HepG2 (cell line): ENCODE measurements around the gene BPHL. TPM values are rescaled to one million over a fixed set of nuclear protein-coding genes. Genes with fewer than 3 reads are reported as not detected.

Experiments used
- ARNT2 ChIP-seq: sonication (generic); formaldehyde crosslinking; IDR thresholded peaks from 2 replicates; pipeline ENCODE4 v1.8.0; 2022; ENCODE audit warnings: mild to moderate bottlenecking, low read depth, missing genetic modification reagents, moderate library complexity
- ATF1 ChIP-seq: IDR thresholded peaks from 2 replicates; pipeline ENCODE4 v1.6.1; 2016; ENCODE audit warnings: mild to moderate bottlenecking, control low read depth
- HNRNPH1 ChIP-seq: fragments of 200-400 bp; formaldehyde crosslinking; optimal IDR thresholded peaks from 2 replicates; pipeline ENCODE3; 2017; ENCODE audit warnings: mild to moderate bottlenecking, low read depth, low read length
- KDM5B ChIP-seq: sonication (generic); formaldehyde crosslinking; IDR thresholded peaks from 2 replicates; pipeline ENCODE4 v1.4.0; 2020; ENCODE audit warnings: missing genetic modification reagents, mild to moderate bottlenecking, borderline replicate concordance
- MED13 ChIP-seq: sonication (generic); formaldehyde crosslinking; IDR thresholded peaks from 2 replicates; pipeline ENCODE4 v1.5.0; 2020; ENCODE audit warnings: missing genetic modification reagents
- MYC ChIP-seq: sonication (generic); formaldehyde crosslinking; IDR thresholded peaks from 2 replicates; pipeline ENCODE4 v1.9.0; 2021; ENCODE audit warnings: missing genetic modification reagents, borderline replicate concordance
- RFX5 ChIP-seq: IDR thresholded peaks from 2 replicates; pipeline ENCODE4 v1.6.1; 2011; ENCODE audit warnings: low read depth, low read length, improper control_type of control experiment
- SRY ChIP-seq: sonication (generic); formaldehyde crosslinking; IDR thresholded peaks from 2 replicates; pipeline ENCODE4 v1.8.0; 2022; ENCODE audit warnings: mild to moderate bottlenecking, missing genetic modification reagents
- YY1 ChIP-seq: IDR thresholded peaks from 2 replicates; pipeline ENCODE4 v1.6.1; 2011; ENCODE audit warnings: low read length, low read depth, moderate library complexity, mild to moderate bottlenecking; ENCODE audit not compliant: insufficient read depth, insufficient replicate concordance
- ZBTB7A ChIP-seq: sonication (generic); formaldehyde crosslinking; IDR thresholded peaks from 2 replicates; pipeline ENCODE4 v1.8.0; 2022; ENCODE audit warnings: mild to moderate bottlenecking, missing genetic modification reagents
- ZFAT ChIP-seq: sonication (generic); formaldehyde crosslinking; conservative IDR thresholded peaks from 2 replicates; pipeline ENCODE4 v1.8.1; 2023; ENCODE audit warnings: missing genetic modification reagents, inconsistent platforms
- ZNF577 ChIP-seq: sonication (generic); formaldehyde crosslinking; IDR thresholded peaks from 2 replicates; pipeline ENCODE4 v1.4.0; 2020; ENCODE audit warnings: mild to moderate bottlenecking, low read depth, missing genetic modification reagents, borderline replicate concordance
- ZNF768 ChIP-seq: sonication (generic); formaldehyde crosslinking; IDR thresholded peaks from 2 replicates; pipeline ENCODE4 v1.4.0; 2020; ENCODE audit warnings: missing genetic modification reagents
- polyA plus RNA-seq, 8 experiments: library from polyadenylated mRNA; depleted of rRNA in 3 of 8; stranded (reverse) in 7 of 8; unstranded in 1 of 8; fragments of >200 nt; fragmentation: Illumina TruSeq in 4 of 8; extraction: Trizol in 4 of 8; gene quantifications; 2 replicates each; pipeline versions ENCODE4 v1.2.1 to v1.2.3, GENCODE V29; 2011 to 2016; ENCODE audit warnings: low read depth in 4 of 8, missing spikeins in 1 of 8, mixed read lengths in 1 of 8; ENCODE audit not compliant: insufficient read depth in 1 of 8
- total RNA-seq, 5 experiments: library from RNA; depleted of rRNA; stranded (reverse); fragments of >200 nt; fragmentation: Illumina TruSeq; extraction: Trizol; gene quantifications; 2 replicates each; pipeline ENCODE4 v1.2.3, GENCODE V29; 2016; ENCODE audit warnings: low read depth in 1 of 5
- TF ChIP-seq, protein P1 (sequence below): sonication (generic); formaldehyde crosslinking; IDR thresholded peaks from 2 replicates; pipeline ENCODE4 v1.5.1; 2020; ENCODE audit warnings: mild to moderate bottlenecking, missing genetic modification reagents, moderate library complexity
- TF ChIP-seq, protein P2 (sequence below): sonication (generic); formaldehyde crosslinking; IDR thresholded peaks from 2 replicates; pipeline ENCODE4 v1.4.0; 2020; ENCODE audit warnings: missing genetic modification reagents
- TF ChIP-seq, protein P3 (sequence below): sonication (generic); formaldehyde crosslinking; IDR thresholded peaks from 2 replicates; pipeline ENCODE4 v1.8.0; 2022; ENCODE audit warnings: missing genetic modification reagents, low read depth, mild to moderate bottlenecking, borderline replicate concordance
- TF ChIP-seq, protein P4 (sequence below): sonication (generic); formaldehyde crosslinking; IDR thresholded peaks from 2 replicates; pipeline ENCODE4 v1.5.1; 2020; ENCODE audit warnings: mild to moderate bottlenecking, missing genetic modification reagents, moderate library complexity
- TF ChIP-seq, protein P5 (sequence below): sonication (generic); formaldehyde crosslinking; conservative IDR thresholded peaks from 2 replicates; pipeline ENCODE4 v1.4.0; 2020; ENCODE audit warnings: missing genetic modification reagents
- TF ChIP-seq, protein P6 (sequence below): sonication (generic); formaldehyde crosslinking; IDR thresholded peaks from 2 replicates; pipeline ENCODE4 v1.4.0; 2020; ENCODE audit warnings: missing genetic modification reagents

The BPHL gene
- total and polyA plus RNA-seq, 2 of the 13 experiments (the other 11 are each of a cell fraction or from before 2014, with no cell fraction given) = 37.8 to 39.5 TPM

DNA sequence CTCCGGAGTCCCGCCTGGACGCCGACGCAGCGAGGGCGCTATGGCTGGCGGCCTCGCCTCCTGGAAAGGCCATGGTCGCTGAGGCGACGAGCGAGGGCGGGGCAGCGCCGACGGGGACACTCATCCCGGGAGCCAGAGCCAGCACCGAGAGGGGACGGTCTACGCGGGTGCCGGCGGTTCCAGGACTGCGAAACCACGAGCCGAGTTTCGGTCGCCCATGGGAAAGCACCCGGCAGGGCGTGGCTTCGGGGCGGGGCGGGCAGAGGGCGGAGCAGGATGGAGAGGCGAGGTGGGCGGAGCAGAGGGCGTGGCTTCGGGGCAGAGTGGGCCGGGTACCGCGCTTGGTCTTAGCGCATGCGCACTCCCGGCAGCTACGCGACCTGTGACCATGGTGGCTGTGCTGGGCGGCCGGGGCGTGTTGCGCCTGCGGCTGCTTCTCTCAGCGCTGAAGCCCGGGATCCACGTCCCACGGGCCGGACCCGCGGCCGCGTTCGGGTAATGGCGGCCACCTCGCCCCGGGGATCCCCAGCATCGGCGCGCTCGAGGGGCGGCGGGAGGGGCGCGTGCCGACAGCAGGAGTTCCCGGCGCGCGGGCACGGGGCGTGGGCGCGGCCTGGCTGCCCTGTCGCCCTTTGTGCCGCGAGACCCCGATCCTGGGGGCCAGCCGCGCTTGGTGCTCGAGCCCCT is at the start of gene BPHL (continued):
- TF ChIP-seq, protein P1, sequence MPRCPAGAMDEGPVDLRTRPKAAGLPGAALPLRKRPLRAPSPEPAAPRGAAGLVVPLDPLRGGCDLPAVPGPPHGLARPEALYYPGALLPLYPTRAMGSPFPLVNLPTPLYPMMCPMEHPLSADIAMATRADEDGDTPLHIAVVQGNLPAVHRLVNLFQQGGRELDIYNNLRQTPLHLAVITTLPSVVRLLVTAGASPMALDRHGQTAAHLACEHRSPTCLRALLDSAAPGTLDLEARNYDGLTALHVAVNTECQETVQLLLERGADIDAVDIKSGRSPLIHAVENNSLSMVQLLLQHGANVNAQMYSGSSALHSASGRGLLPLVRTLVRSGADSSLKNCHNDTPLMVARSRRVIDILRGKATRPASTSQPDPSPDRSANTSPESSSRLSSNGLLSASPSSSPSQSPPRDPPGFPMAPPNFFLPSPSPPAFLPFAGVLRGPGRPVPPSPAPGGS (CRISPR knock-in tag) = peak; percentile 97
- TF ChIP-seq, protein P2, sequence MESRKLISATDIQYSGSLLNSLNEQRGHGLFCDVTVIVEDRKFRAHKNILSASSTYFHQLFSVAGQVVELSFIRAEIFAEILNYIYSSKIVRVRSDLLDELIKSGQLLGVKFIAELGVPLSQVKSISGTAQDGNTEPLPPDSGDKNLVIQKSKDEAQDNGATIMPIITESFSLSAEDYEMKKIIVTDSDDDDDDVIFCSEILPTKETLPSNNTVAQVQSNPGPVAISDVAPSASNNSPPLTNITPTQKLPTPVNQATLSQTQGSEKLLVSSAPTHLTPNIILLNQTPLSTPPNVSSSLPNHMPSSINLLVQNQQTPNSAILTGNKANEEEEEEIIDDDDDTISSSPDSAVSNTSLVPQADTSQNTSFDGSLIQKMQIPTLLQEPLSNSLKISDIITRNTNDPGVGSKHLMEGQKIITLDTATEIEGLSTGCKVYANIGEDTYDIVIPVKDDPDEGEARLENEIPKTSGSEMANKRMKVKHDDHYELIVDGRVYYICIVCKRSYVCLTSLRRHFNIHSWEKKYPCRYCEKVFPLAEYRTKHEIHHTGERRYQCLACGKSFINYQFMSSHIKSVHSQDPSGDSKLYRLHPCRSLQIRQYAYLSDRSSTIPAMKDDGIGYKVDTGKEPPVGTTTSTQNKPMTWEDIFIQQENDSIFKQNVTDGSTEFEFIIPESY (CRISPR knock-in tag) = no peak
- TF ChIP-seq ATF1 (no peak), KDM5B (CRISPR knock-in tag) (peak; percentile 88; the same call in 1 of the 2 replicates), ZNF577 (CRISPR knock-in tag) (no peak), YY1 (peak; percentile 87), ZNF768 (CRISPR knock-in tag) (peak; percentile 70), ZFAT (CRISPR knock-in tag) (no peak), MED13 (peak; percentile 83), SRY (CRISPR knock-in tag) (peak; percentile 96), RFX5 (no peak), HNRNPH1 (no peak), ARNT2 (CRISPR knock-in tag) (peak; percentile 98), MYC (CRISPR knock-in tag) (peak; percentile 84), ZBTB7A (CRISPR knock-in tag) (peak; percentile 92; the same call in 1 of the 2 replicates)
- TF ChIP-seq, protein P3, sequence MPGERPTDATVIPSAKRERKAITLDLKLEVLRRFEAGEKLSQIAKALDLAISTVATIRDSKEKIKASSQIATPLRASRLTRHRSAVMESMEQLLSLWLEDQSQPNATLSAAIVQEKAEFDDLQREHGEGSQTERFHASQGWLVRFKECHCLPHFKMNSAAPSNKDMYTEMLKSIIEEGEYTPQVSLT (CRISPR knock-in tag) = no peak; the same call in 1 of the 2 replicates
- TF ChIP-seq, protein P4, sequence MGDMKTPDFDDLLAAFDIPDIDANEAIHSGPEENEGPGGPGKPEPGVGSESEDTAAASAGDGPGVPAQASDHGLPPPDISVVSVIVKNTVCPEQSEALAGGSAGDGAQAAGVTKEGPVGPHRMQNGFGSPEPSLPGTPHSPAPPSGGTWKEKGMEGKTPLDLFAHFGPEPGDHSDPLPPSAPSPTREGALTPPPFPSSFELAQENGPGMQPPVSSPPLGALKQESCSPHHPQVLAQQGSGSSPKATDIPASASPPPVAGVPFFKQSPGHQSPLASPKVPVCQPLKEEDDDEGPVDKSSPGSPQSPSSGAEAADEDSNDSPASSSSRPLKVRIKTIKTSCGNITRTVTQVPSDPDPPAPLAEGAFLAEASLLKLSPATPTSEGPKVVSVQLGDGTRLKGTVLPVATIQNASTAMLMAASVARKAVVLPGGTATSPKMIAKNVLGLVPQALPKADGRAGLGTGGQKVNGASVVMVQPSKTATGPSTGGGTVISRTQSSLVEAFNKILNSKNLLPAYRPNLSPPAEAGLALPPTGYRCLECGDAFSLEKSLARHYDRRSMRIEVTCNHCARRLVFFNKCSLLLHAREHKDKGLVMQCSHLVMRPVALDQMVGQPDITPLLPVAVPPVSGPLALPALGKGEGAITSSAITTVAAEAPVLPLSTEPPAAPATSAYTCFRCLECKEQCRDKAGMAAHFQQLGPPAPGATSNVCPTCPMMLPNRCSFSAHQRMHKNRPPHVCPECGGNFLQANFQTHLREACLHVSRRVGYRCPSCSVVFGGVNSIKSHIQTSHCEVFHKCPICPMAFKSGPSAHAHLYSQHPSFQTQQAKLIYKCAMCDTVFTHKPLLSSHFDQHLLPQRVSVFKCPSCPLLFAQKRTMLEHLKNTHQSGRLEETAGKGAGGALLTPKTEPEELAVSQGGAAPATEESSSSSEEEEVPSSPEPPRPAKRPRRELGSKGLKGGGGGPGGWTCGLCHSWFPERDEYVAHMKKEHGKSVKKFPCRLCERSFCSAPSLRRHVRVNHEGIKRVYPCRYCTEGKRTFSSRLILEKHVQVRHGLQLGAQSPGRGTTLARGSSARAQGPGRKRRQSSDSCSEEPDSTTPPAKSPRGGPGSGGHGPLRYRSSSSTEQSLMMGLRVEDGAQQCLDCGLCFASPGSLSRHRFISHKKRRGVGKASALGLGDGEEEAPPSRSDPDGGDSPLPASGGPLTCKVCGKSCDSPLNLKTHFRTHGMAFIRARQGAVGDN (CRISPR knock-in tag) = peak; percentile 97
- TF ChIP-seq, protein P5, sequence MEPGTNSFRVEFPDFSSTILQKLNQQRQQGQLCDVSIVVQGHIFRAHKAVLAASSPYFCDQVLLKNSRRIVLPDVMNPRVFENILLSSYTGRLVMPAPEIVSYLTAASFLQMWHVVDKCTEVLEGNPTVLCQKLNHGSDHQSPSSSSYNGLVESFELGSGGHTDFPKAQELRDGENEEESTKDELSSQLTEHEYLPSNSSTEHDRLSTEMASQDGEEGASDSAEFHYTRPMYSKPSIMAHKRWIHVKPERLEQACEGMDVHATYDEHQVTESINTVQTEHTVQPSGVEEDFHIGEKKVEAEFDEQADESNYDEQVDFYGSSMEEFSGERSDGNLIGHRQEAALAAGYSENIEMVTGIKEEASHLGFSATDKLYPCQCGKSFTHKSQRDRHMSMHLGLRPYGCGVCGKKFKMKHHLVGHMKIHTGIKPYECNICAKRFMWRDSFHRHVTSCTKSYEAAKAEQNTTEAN = 0 out of 2 replicates have a peak, but pooled peaks have one; percentile 16
- TF ChIP-seq, protein P6, sequence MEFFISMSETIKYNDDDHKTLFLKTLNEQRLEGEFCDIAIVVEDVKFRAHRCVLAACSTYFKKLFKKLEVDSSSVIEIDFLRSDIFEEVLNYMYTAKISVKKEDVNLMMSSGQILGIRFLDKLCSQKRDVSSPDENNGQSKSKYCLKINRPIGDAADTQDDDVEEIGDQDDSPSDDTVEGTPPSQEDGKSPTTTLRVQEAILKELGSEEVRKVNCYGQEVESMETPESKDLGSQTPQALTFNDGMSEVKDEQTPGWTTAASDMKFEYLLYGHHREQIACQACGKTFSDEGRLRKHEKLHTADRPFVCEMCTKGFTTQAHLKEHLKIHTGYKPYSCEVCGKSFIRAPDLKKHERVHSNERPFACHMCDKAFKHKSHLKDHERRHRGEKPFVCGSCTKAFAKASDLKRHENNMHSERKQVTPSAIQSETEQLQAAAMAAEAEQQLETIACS (CRISPR knock-in tag) = peak; percentile 95
